ENCODE measurements around the gene ATXN7. TPM values are rescaled to one million over a fixed set of nuclear protein-coding genes. Genes with fewer than 3 reads are reported as not detected.
A peak's percentile ranks its signal among the peaks of the same experiment; 100 is the strongest.

The ATXN7 gene
- total and polyA plus RNA-seq, 2 of the 4 experiments (the other 2 are of a cell fraction): 8.6 to 13.6 TPM

DNA sequence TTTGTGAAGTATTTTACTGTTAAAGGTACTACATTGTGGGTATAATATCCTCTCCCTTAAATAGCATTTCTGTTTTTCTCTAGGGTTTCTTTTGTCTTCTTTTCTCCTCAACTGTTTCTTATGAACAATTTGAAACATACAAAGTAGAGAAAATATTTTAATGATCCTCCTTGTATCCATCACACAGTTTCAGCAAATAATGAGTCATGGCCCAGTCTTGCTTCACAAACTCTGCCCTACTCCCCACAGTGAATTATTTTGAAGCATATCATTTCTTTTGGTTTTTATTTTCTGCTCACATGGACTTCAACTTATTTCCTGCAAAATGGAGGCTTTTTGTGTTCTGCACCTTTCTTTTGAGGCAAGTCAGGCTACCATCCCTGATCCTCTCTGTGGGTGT is 54.7 kb downstream of the ATXN7 start:
- Histone ChIP-seq H3K9ac (ENCODE audit: low read depth, low read length) (no peak overlapping the region), H3K36me3 (ENCODE audit: control insufficient read depth, insufficient read depth, low read length) (peaks cover 18% of the 10 kb centered on the region), H3K79me1 (ENCODE audit: low read depth in 1 of 2, low read length in 2 of 2) (peaks cover 55 to 80% of the 10 kb centered on the region in 2 experiments), H3K23ac (ENCODE audit: low read depth, low read length) (no peak overlapping the region), H2BK15ac (ENCODE audit: low read depth, low read length) (no peak overlapping the region), H2BK5ac (ENCODE audit: low read depth, low read length, poor library complexity, severe bottlenecking) (peak overlapping the region; percentile 16), H2BK20ac (ENCODE audit: low read depth, low read length) (no peak overlapping the region), H3K56ac (ENCODE audit: extremely low read depth, insufficient read depth, low read length) (no peak overlapping the region), H3K14ac (replicated peaks; ENCODE audit: low read depth, low read length) (no peak overlapping the region), H3K27me3 (ENCODE audit: control insufficient read depth, insufficient read depth, low read length) (no peaks in the 10 kb centered on the region), H3K4ac (ENCODE audit: low read depth, low read length) (no peak overlapping the region), H3K9me3 (ENCODE audit: control insufficient read depth, insufficient read depth, low read length) (no peaks in the 10 kb centered on the region), H4K5ac (ENCODE audit: low read depth, low read length) (no peak overlapping the region), H3K4me2 (ENCODE audit: low read depth, low read length) (no peak overlapping the region), H3K4me3 (ENCODE audit: insufficient read depth, low read depth, low read length) (no peak overlapping the region), H4K91ac (ENCODE audit: insufficient read depth, low read depth, low read length) (no peak overlapping the region), H3K18ac (ENCODE audit: low read depth, low read length) (no peak overlapping the region), H4K20me1 (ENCODE audit: insufficient read depth, low read length) (peaks cover 29% of the 10 kb centered on the region), H2AK9ac (replicated peaks; ENCODE audit: low read depth, low read length, poor library complexity) (no peak overlapping the region), H3K27ac (ENCODE audit: insufficient read depth, low read length) (no peak overlapping the region), H4K8ac (ENCODE audit: low read depth in 2 of 2, low read length in 2 of 2) (no peak overlapping the region), H3K9me1 (ENCODE audit: insufficient read depth, low read length) (peaks cover 24% of the 10 kb centered on the region), H2AFZ (replicated peaks; ENCODE audit: low read length, poor library complexity) (no peak overlapping the region), H2BK120ac (ENCODE audit: low read depth, low read length) (no peak overlapping the region), H3K4me1 (ENCODE audit: control insufficient read depth, insufficient read depth, low read length) (peaks cover 6% of the 10 kb centered on the region), H2AK5ac (ENCODE audit: low read depth, low read length) (no peak overlapping the region)
- BruUV-seq (replicated peaks): no TSS peak
- dilution Hi-C loops (cut with HindIII; ENCODE audit: low sequenced_read_pairs, unreplicated experiment) (no loop called here), intact Hi-C loops (cut with micrococcal nuclease) (no loop called here), in situ Hi-C loops (cut with MboI; ENCODE audit: low sequenced_read_pairs) (no loop called here)
- DNase-seq: peak; percentile 71
- ChIA-PET CTCF (no interaction called here), POLR2A (ENCODE audit: unreplicated experiment) (no interaction called here)
- ATAC-seq (ENCODE audit: low read depth): peak; percentile 90
- no peak for TF ChIP-seq POLR2A (IDR thresholded peaks at IDR 0.05; ENCODE audit: low read depth, low read length)
- peak; percentile 74 for TF ChIP-seq FOS (IDR thresholded peaks at IDR 0.05; ENCODE audit: low read depth, low read length)
- TF ChIP-seq CEBPB (IDR thresholded peaks at IDR 0.05; ENCODE audit: low read depth, low read length): peak; percentile 91
